HepG2 (cell line): ENCODE measurements around the gene TLNRD1. TPM values are rescaled to one million over a fixed set of nuclear protein-coding genes. Genes with fewer than 3 reads are reported as not detected.
A peak's percentile ranks its signal among the peaks of the same experiment; 100 is the strongest.

Source experiments
- ATM ChIP-seq: fragments of 450-650 bp; IDR thresholded peaks from 2 replicates; pipeline ENCODE4 v1.7.1; 2017; ENCODE audit warnings: mild to moderate bottlenecking, borderline replicate concordance
- KDM6A ChIP-seq: IDR thresholded peaks from 2 replicates; pipeline ENCODE4 v1.6.1; 2016; ENCODE audit warnings: low read depth
- PHB2 ChIP-seq: fragments of 450-650 bp; IDR thresholded peaks from 2 replicates; pipeline ENCODE4 v1.6.1; 2018; ENCODE audit not compliant: partially characterized antibody
- SIX1 ChIP-seq: sonication (generic); formaldehyde crosslinking; IDR thresholded peaks from 2 replicates; pipeline ENCODE4 v1.4.0; 2020; ENCODE audit warnings: missing genetic modification reagents, borderline replicate concordance
- ZNF329 ChIP-seq: sonication (generic); formaldehyde crosslinking; IDR thresholded peaks from 2 replicates; pipeline ENCODE4 v1.9.0; 2021; ENCODE audit warnings: low read depth, mild to moderate bottlenecking, missing genetic modification reagents
- ZNF768 ChIP-seq: sonication (generic); formaldehyde crosslinking; IDR thresholded peaks from 2 replicates; pipeline ENCODE4 v1.4.0; 2020; ENCODE audit warnings: missing genetic modification reagents
- polyA plus RNA-seq, 8 experiments: library from polyadenylated mRNA; depleted of rRNA in 3 of 8; stranded (reverse) in 7 of 8; unstranded in 1 of 8; fragments of >200 nt; fragmentation: Illumina TruSeq in 4 of 8; extraction: Trizol in 4 of 8; gene quantifications; 2 replicates each; pipeline versions ENCODE4 v1.2.1 to v1.2.3, GENCODE V29; 2011 to 2016; ENCODE audit warnings: low read depth in 4 of 8, missing spikeins in 1 of 8, mixed read lengths in 1 of 8; ENCODE audit not compliant: insufficient read depth in 1 of 8
- total RNA-seq, 5 experiments: library from RNA; depleted of rRNA; stranded (reverse); fragments of >200 nt; fragmentation: Illumina TruSeq; extraction: Trizol; gene quantifications; 2 replicates each; pipeline ENCODE4 v1.2.3, GENCODE V29; 2016; ENCODE audit warnings: low read depth in 1 of 5
- TF ChIP-seq, protein P1 (sequence below): sonication (generic); formaldehyde crosslinking; IDR thresholded peaks from 2 replicates; pipeline ENCODE4 v1.4.0; 2020; ENCODE audit warnings: missing genetic modification reagents, borderline replicate concordance
- TF ChIP-seq, protein P2 (sequence below): fragments of 450-650 bp; IDR thresholded peaks from 2 replicates; pipeline ENCODE4 v1.6.1; 2017; ENCODE audit warnings: mild to moderate bottlenecking
- TF ChIP-seq, protein P3 (sequence below): sonication (generic); formaldehyde crosslinking; IDR thresholded peaks from 2 replicates; pipeline ENCODE4 v1.4.0; 2020; ENCODE audit warnings: mild to moderate bottlenecking, missing genetic modification reagents
- TF ChIP-seq, protein P4 (sequence below), 2 experiments: IDR thresholded peaks; 2 replicates each; pipeline ENCODE4 v1.6.1; 2011 to 2012; ENCODE audit warnings: low read length in 2 of 2, borderline replicate concordance in 1 of 2, low read depth in 1 of 2, mild to moderate bottlenecking in 1 of 2, moderate library complexity in 1 of 2
- TF ChIP-seq, protein P5 (sequence below): fragments of 450-650 bp; IDR thresholded peaks from 2 replicates; pipeline ENCODE4 v1.6.1; 2017

Gene TLNRD1
- total and polyA plus RNA-seq, 2 of the 13 experiments (the other 11 are each of a cell fraction or from before 2014, with no cell fraction given) = 3.4 to 5.3 TPM

DNA sequence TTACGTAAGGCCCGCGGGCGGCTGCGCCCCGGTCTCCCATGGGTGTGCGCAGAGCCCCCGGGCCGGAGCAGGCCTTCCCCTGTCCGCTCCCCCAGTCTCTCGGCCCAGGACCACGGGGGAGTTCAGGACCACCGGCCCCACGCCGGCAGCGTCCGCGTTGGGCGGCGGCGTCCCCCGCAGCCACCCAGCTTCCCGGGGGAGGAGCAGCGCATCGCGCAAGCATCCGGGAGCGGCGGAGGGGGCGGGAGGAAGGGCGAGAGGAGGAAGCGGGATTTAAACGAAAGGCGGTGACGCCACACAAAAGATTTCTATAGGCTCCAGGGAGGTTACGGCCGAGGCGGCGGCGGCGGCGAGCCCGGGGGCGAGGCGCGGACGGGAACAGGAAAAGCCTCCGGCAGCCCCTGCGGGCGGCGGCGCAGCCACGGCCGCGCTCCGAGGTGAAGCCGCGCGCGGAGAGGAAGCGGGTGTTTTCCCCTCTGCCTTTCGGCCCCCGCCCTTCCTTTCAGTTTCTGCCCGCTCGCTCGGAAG, at the start of gene TLNRD1 (continued):
- TF ChIP-seq, protein P1, sequence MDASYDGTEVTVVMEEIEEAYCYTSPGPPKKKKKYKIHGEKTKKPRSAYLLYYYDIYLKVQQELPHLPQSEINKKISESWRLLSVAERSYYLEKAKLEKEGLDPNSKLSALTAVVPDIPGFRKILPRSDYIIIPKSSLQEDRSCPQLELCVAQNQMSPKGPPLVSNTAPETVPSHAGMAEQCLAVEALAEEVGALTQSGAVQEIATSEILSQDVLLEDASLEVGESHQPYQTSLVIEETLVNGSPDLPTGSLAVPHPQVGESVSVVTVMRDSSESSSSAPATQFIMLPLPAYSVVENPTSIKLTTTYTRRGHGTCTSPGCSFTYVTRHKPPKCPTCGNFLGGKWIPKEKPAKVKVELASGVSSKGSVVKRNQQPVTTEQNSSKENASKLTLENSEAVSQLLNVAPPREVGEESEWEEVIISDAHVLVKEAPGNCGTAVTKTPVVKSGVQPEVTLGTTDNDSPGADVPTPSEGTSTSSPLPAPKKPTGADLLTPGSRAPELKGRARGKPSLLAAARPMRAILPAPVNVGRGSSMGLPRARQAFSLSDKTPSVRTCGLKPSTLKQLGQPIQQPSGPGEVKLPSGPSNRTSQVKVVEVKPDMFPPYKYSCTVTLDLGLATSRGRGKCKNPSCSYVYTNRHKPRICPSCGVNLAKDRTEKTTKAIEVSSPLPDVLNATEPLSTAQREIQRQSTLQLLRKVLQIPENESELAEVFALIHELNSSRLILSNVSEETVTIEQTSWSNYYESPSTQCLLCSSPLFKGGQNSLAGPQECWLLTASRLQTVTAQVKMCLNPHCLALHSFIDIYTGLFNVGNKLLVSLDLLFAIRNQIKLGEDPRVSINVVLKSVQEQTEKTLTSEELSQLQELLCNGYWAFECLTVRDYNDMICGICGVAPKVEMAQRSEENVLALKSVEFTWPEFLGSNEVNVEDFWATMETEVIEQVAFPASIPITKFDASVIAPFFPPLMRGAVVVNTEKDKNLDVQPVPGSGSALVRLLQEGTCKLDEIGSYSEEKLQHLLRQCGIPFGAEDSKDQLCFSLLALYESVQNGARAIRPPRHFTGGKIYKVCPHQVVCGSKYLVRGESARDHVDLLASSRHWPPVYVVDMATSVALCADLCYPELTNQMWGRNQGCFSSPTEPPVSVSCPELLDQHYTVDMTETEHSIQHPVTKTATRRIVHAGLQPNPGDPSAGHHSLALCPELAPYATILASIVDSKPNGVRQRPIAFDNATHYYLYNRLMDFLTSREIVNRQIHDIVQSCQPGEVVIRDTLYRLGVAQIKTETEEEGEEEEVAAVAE (CRISPR knock-in tag) = no peak
- TF ChIP-seq SIX1 (no peak), ZNF768 (peak; percentile 52; the same call in 1 of the 2 replicates), PHB2 (no peak), ZNF329 (CRISPR knock-in tag) (no peak), ATM (no peak), KDM6A (CRISPR knock-in tag) (no peak)
- TF ChIP-seq, protein P2, sequence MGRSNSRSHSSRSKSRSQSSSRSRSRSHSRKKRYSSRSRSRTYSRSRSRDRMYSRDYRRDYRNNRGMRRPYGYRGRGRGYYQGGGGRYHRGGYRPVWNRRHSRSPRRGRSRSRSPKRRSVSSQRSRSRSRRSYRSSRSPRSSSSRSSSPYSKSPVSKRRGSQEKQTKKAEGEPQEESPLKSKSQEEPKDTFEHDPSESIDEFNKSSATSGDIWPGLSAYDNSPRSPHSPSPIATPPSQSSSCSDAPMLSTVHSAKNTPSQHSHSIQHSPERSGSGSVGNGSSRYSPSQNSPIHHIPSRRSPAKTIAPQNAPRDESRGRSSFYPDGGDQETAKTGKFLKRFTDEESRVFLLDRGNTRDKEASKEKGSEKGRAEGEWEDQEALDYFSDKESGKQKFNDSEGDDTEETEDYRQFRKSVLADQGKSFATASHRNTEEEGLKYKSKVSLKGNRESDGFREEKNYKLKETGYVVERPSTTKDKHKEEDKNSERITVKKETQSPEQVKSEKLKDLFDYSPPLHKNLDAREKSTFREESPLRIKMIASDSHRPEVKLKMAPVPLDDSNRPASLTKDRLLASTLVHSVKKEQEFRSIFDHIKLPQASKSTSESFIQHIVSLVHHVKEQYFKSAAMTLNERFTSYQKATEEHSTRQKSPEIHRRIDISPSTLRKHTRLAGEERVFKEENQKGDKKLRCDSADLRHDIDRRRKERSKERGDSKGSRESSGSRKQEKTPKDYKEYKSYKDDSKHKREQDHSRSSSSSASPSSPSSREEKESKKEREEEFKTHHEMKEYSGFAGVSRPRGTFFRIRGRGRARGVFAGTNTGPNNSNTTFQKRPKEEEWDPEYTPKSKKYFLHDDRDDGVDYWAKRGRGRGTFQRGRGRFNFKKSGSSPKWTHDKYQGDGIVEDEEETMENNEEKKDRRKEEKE = no peak
- TF ChIP-seq, protein P3, sequence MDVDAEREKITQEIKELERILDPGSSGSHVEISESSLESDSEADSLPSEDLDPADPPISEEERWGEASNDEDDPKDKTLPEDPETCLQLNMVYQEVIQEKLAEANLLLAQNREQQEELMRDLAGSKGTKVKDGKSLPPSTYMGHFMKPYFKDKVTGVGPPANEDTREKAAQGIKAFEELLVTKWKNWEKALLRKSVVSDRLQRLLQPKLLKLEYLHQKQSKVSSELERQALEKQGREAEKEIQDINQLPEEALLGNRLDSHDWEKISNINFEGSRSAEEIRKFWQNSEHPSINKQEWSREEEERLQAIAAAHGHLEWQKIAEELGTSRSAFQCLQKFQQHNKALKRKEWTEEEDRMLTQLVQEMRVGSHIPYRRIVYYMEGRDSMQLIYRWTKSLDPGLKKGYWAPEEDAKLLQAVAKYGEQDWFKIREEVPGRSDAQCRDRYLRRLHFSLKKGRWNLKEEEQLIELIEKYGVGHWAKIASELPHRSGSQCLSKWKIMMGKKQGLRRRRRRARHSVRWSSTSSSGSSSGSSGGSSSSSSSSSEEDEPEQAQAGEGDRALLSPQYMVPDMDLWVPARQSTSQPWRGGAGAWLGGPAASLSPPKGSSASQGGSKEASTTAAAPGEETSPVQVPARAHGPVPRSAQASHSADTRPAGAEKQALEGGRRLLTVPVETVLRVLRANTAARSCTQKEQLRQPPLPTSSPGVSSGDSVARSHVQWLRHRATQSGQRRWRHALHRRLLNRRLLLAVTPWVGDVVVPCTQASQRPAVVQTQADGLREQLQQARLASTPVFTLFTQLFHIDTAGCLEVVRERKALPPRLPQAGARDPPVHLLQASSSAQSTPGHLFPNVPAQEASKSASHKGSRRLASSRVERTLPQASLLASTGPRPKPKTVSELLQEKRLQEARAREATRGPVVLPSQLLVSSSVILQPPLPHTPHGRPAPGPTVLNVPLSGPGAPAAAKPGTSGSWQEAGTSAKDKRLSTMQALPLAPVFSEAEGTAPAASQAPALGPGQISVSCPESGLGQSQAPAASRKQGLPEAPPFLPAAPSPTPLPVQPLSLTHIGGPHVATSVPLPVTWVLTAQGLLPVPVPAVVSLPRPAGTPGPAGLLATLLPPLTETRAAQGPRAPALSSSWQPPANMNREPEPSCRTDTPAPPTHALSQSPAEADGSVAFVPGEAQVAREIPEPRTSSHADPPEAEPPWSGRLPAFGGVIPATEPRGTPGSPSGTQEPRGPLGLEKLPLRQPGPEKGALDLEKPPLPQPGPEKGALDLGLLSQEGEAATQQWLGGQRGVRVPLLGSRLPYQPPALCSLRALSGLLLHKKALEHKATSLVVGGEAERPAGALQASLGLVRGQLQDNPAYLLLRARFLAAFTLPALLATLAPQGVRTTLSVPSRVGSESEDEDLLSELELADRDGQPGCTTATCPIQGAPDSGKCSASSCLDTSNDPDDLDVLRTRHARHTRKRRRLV (CRISPR knock-in tag) = no peak
- TF ChIP-seq, protein P4, sequence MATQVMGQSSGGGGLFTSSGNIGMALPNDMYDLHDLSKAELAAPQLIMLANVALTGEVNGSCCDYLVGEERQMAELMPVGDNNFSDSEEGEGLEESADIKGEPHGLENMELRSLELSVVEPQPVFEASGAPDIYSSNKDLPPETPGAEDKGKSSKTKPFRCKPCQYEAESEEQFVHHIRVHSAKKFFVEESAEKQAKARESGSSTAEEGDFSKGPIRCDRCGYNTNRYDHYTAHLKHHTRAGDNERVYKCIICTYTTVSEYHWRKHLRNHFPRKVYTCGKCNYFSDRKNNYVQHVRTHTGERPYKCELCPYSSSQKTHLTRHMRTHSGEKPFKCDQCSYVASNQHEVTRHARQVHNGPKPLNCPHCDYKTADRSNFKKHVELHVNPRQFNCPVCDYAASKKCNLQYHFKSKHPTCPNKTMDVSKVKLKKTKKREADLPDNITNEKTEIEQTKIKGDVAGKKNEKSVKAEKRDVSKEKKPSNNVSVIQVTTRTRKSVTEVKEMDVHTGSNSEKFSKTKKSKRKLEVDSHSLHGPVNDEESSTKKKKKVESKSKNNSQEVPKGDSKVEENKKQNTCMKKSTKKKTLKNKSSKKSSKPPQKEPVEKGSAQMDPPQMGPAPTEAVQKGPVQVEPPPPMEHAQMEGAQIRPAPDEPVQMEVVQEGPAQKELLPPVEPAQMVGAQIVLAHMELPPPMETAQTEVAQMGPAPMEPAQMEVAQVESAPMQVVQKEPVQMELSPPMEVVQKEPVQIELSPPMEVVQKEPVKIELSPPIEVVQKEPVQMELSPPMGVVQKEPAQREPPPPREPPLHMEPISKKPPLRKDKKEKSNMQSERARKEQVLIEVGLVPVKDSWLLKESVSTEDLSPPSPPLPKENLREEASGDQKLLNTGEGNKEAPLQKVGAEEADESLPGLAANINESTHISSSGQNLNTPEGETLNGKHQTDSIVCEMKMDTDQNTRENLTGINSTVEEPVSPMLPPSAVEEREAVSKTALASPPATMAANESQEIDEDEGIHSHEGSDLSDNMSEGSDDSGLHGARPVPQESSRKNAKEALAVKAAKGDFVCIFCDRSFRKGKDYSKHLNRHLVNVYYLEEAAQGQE (IDR thresholded peaks at IDR 0.05; ENCODE audit: borderline replicate concordance in 1 of 2, low read depth in 1 of 2, low read length in 2 of 2) = no peak
- TF ChIP-seq, protein P5, sequence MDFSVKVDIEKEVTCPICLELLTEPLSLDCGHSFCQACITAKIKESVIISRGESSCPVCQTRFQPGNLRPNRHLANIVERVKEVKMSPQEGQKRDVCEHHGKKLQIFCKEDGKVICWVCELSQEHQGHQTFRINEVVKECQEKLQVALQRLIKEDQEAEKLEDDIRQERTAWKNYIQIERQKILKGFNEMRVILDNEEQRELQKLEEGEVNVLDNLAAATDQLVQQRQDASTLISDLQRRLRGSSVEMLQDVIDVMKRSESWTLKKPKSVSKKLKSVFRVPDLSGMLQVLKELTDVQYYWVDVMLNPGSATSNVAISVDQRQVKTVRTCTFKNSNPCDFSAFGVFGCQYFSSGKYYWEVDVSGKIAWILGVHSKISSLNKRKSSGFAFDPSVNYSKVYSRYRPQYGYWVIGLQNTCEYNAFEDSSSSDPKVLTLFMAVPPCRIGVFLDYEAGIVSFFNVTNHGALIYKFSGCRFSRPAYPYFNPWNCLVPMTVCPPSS = no peak
